ENCODE data around the gene TOMM34.

TOMM34 gene

GRCh38 chr20:44930517-44931168 is 29.6 kb downstream of the TOMM34 start:
- no peak for DNase-seq (ENCODE audit: low read depth)

DNA sequence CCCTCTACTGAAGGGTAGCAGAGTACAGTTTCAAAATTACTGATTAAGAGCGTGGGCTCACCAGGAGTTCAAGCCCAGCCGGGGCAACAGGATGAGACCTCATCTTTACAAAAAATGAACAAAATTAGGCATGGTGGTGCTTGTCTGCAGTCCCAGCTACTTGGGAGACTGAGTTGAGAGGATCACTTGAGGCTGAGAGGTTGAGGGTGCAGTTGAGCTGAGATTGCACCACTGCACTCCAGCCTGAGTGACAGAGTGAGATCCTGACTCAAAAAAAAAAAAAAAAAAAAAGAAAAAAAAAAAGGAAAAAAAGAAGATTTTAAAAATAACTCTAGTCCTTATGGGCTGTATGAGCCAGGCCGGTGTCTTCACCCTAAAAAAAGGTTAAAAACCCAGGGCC is 31.6 kb downstream of the TOMM34 start:
- no peak for DNase-seq (ENCODE audit: low read depth)

GRCh38 chr20:44924541-44924940 is 35.7 kb downstream of the TOMM34 start:
- DNase-seq (ENCODE audit: low read depth) = no peak

DNA sequence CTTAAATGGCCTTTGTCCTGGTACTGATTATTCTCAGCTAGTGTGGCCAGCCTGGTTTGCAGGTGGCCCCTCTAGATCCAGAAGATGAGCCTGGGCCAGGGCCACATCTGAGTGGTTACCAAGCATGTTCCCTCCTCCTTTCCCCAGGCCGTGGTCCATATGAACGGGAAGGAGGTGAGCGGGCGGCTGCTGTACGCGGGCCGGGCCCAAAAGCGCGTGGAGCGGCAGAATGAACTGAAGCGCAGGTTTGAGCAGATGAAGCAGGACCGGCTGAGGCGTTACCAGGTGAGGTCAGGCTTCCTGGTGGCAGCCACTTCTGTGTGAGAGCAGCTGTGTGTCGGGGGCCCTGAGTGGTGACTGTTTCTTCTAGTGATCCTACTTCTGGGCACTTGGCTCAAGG is 38.8 kb downstream of the TOMM34 start:
- DNase-seq (ENCODE audit: low read depth) = no peak

- no peak for DNase-seq (ENCODE audit: low read depth)
These were observed 41.4 kb downstream of the TOMM34 start for GRCh38 chr20:44918761-44919160.

DNA sequence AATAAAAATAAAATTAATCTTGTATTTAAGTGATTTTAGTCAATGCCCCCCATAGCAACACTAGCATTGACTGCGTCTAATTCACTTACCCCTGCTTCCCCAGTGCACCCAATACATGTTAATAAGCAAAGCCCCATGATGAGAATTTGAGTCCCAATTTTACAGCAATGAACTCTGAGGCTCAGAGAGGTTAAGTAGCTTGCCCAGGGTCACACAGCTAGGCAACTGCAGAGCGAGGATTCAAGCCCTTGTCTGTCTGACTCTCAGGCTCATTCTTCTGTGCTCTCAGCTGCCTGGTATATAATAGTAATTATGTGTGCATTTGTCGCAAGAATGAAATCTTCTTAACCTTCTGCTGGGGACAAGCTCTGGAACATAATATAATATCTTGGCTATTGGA is 41.9 kb downstream of the TOMM34 start:
- no peak for DNase-seq (ENCODE audit: low read depth)

GRCh38 chr20:44917399-44917798 is 42.8 kb downstream of the TOMM34 start:
- DNase-seq (ENCODE audit: low read depth) = no peak

- DNase-seq (ENCODE audit: low read depth) = no peak
These were observed 43.6 kb downstream of the TOMM34 start for GRCh38 chr20:44916586-44916985.

DNA sequence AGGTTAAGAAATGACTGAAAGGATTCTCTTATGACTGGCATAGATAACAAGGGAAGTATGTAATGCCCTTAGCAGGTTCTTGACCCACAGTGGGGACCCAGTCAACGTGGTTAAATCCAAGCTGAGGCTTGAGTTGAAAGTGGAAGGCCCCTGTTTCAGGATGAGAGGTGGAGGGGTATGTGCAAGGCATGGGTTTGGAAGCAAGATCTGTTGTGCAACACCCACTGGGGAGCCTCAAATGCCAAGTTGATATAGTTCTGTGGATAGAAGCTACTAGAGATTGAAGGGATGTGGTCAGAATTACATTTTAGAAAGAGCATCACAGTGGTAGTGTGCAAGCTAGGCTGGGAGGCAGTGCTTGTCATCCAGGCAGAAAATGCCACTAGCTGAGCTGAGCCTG is 45.3 kb downstream of the TOMM34 start:
- DNase-seq (ENCODE audit: low read depth) = no peak

GRCh38 chr20:44912189-44912588 is 48.0 kb downstream of the TOMM34 start:
- no peak for DNase-seq (ENCODE audit: low read depth)

DNA sequence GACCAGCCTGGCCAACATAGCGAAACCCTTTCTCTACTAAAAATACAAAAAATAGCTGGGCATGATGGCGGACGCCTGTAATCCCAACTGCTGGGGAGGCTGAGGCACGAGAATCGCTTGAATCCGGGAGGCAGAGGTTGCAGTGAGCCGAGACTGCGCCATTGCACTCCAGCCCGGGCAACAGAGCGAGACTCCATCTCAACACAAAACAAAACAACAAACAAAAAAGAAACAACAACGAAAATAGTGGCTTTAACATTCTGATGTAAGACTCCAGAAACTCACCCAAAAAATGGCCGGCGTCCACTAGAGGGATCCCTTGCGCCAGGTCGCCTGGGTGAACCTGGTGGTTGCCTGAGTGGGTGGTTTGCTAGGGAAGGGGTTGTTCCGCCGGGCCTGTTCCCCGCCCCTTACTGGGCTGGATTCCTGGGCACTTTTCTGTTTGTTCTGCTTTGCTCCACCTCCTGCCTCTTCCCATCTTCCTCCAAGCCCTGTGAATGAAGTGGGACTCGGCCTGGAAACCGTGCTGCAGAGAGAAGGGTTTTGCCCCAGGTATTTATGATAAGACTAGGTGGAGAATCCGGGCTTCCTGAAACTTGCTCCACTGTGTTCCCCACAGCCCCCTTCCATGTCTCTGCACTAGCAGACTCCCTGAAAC is 48.8 kb downstream of the TOMM34 start:
- DNase-seq (ENCODE audit: low read depth) = no peak

DNA sequence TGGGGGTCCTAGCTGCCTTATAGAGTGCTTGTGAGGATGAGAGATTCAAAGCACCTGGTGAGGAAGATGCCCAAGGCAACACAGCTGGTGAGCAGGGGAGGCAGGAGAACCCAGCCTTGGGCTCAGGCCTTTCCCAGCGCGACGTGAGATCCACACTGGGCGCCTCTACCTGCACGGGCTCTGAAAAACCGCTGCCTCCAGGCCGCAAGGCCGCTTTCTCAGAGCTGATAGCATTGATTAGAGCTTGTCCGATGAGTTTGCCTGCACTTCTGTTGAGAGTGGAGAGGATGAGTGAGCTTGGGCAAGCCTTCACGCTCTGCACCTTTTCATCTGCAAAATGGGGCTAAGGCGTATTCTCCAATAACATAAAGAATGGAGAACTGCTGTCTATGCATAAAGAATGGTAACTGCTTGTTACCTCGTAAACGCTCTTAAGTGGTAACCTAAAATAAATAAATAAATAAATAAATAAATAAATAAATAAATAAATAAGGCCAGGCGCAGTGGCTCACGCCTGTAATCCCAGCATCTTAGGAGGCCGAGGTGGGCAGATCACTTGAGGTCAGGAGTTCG is 49.4 kb downstream of the TOMM34 start:
- DNase-seq (ENCODE audit: low read depth) = no peak

DNA sequence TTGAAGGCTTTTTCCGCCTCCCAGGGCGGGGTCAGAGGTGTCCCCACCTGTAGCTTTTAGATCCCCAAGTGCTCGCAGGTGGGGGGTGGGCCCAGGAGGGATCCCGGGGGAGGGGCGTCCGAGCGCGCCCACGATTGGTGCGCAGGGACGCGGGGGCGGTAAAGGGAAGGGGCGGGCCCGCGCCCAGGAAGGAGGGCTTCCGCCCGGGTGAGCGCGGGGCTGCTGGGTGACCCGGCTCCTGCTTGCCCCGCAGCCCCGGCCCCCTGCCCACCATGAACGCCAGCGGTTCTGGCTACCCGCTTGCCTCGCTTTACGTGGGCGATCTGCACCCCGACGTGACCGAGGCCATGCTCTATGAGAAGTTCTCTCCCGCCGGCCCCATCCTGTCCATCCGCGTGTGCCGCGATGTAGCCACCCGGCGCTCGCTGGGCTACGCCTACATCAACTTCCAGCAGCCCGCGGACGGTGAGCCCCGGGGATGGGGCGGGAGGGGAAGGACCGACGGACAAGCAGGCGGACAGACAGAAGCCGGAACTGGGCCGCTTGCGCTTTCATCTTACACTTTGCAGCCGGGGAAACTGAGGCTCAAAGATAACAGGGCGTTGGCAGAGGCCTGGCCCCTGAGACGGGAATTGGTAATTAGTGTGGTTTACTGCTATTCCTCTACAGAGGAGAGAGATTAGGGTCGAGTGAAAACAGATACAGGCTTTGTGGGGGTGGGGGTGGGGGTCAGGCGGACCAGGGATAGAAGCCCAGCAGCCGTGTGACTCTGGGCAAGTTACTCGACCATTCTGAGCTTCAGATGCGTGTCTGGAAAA is 50.1 kb downstream of the TOMM34 start, which contains the start of gene PABPC1L:
TSS of gene PABPC1L (plus strand) at position 189 of the 818 bp plus-strand sequence. CDS start at position 273, 84 bp downstream.
- DNase-seq (ENCODE audit: low read depth) = no peak

DNA sequence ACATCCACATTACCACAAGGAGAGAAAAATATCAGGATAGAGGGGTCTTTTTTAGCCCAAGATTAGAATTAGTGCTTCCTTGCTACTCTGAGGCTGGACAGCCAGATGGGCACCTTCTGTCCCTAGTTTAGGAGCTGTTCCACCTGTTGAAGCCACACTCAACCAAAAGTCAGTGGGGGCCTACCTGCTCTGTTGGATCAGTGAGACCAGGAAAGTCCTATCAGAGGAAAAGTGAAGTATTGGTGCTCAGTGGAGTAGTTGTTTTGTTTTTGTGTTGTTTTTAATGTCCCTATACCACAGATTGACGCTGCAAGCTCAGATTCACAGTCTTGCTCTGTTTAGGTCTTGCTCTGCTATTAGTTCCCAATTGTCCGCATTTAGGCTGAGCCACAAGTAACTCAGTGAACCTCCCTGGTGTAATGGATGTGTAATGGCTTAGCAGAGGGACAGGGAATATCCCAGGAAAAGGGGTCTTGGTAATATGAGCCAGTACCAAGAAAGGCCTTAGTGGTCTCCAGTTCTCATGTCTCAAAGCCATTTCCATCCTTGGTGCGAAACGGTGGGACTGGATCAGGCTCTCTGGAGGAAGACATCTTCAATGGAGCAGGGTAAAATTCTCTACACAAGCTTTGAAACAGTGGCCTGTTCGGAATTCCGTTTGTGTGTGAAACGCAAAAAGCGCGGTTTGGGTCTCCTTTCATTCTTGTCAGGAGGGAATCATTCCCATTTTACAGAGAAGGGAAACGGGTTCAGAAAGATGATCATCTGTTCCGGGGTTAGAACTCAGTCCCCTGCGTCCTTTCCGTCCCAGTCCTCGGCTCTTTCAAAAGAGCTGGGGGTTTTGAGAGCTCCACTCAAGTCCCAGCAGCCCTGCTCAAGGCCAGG is 51.0 kb downstream of the TOMM34 start:
- no peak for DNase-seq (ENCODE audit: low read depth)

DNA sequence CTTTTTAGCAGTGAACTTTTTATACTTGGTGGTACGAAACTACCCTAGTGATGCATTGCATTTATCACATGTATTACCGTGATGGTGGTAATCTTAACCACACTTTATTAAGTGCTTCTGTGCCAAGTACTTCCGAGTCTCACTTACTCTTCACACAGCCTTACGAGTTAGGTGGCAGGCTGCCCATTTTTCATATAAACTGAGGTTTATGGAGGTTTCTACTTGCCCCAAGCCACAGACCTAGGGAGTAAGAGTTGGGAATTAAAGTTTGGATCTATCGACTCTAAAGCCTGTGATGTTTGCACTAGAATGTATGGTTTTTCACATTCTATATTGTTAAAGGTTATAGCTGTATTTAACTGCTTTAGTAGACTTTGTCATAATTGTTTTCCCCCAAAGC is 55.8 kb downstream of the TOMM34 start:
- DNase-seq (ENCODE audit: low read depth) = no peak

DNA sequence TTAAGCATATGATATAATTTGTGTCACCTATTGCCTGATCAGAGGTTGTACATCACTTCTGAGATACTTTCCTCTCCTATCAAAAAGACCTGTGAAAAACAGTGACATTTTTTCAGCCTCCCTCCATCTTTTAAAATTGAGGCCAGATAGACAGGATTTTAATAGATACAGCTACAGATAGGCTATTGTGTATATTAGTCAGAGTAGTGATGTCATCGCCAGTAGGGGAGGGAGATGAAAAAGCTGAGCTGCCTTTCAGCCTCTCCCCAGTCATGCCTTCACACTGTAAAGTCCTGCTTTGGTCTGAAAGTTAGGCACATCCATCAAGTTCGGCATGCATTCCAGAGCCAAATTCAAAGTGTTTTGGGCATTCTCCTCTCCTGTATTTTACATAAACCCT is 58.2 kb downstream of the TOMM34 start:
- DNase-seq (ENCODE audit: low read depth) = no peak

DNA sequence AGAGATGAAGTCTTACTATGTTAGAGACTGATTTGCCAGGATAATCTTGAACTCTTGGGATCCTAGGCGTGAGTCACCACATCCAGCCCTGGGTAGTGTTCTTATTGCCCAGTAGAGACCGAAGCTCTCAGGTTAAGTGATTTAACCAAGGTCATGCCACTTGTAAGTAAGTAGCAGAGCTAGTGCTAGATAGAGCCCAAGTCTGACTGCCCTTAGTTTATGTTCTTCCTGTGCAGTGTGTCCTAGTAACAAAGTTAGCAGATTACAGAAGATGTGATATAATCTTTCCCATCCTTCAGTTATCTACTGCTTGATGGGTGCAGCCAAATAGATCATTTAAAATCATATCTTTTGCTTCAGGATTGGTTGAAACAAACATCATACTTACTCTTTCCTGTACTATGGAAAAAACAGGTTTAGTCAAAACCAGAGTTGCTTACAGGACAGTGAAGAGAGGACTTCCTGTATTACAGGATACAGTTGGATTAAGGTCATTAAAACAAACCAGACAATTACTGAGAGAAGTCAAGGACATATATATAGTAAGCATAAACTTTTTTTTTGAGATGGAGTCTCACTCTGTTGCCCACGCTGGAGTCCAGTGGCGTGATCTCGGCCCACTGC is 59.9 kb downstream of the TOMM34 start:
- no peak for DNase-seq (ENCODE audit: low read depth)

DNA sequence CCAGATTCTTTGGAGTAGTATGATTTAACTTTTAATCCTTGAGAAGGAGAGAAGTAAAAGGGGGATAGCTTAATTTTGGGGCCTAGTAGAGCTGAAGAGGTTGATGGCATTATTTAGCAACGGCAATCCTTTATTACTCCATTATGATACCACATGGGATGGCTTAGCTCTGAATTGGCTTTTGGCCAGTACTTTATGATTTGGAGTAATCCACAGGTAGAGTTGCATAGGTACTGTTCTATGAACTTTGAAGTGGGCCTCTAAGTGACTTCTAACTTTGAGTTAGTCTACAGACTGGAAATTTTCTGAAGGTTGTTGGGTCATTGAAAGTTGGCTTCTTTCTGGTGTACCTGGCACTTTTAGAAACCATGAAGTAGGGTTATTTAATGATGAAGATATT is 63.1 kb downstream of the TOMM34 start:
- no peak for DNase-seq (ENCODE audit: low read depth)

DNA sequence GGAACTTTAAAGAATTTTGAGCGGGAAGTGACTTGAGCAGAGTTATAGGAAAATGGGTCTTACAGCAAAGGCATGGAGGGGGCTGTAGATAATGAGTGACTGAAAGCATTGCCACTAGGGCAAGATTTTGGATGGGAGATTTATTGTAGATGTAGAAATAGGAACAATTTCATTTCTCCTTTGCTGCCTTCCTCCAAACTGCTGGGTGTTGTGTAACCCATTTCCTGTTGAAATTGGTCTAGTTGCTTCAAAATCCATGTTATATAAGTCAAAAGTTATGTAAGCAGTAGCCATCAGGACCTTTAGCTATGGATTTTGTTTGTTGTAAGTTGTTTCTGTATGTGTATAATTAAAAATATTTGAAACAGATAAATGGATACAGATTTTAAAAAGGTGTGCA is 63.6 kb downstream of the TOMM34 start:
- no peak for DNase-seq (ENCODE audit: low read depth)

DNA sequence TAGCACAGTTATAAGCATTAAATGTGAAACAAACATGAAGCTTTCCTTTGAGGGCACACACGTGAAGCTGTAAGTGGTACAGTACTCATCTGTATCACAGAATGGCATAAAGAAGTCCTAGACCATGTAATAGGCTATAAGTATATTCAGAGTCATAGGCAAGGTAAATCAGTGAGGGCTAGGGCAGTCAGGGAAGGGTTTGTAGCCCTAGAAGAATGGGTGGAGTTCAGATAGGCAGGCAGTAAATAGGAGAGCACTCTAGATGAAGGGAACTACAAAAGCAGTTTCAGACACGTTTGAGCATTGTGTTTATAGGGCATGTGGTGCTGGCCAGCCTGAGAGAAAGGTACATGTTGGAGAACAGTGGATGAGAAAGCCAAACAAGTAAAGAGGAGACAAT is 65.2 kb downstream of the TOMM34 start:
- DNase-seq (ENCODE audit: low read depth) = no peak

Measured in HS-27A (cell line).